22Rv1 (cell line): Measurements from ENCODE around the gene REEP6.

Experiments used
- CTCF ChIP-seq: fragments of 450-650 bp; IDR thresholded peaks from 2 replicates; pipeline ENCODE4 v1.5.1; 2017; ENCODE audit warnings: mild to moderate bottlenecking
- ZFX ChIP-seq: fragments of 450-650 bp; IDR thresholded peaks from 2 replicates; pipeline ENCODE4 v1.6.1; 2017; ENCODE audit warnings: antibody characterized with exemption, borderline replicate concordance

DNA sequence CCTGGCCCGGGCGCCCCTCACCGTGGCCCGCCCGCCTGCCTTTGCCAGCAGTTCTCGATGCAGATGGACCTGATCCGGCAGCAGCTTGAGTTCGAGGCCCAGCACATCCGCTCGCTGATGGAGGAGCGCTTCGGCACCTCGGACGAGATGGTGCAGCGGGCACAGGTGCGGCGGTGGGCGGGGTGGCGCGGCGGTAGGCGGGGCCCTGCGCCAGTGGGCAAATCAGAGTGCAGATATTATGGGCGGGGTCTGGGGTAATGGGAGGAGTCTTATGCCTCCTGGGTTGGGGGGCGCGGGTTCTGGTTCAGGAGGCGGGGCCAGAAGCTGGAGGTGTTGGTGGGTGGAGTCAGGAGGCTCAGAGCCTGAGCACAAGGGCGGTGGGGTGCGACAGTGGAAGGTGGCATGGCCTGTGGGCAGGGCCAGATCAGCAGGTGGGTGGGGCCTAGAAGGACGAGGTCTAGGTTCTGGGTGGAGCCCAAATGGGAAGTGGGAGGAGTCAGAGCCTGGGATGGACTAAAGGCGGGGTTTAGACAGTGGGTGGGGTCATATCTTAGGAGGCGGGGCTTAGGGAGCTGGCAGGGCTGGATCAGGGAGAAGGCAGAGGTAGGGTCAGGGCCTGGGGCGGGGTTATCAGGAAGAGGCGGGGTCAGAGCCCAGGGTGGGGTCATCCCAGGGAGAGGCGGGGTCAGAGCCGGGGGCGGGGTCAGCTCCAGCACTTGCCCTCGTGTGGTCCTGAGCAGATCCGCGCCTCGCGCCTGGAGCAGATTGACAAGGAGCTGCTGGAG lies 35.5 kb upstream of the REEP6 start:
- no peak for TF ChIP-seq CTCF
- TF ChIP-seq ZFX = no peak
